AG09309 (cell line): ENCODE results near the gene PLLP.

Source experiments
- DNase-seq: peaks from one replicate; pipeline ENCODE4 v3.0.0-alpha.2; 2010; ENCODE audit warnings: low read depth
- H3K4me3 ChIP-seq: 2 replicates; pipeline ENCODE4 v1.5.1; 2011; ENCODE audit warnings: mild to moderate bottlenecking, low read depth, low read length, moderate library complexity; ENCODE audit not compliant: control insufficient read depth
- CTCF ChIP-seq: IDR thresholded peaks from 2 replicates; pipeline ENCODE4 v1.5.1; 2011; ENCODE audit warnings: mild to moderate bottlenecking, low read depth, low read length, inconsistent platforms; ENCODE audit not compliant: insufficient read depth, control insufficient read depth; ENCODE audit errors: missing control alignments

PLLP gene

GRCh38 chr16:57257455-57258070 lies 26.9 kb downstream of the PLLP start:
- no peak overlapping the region for H3K4me3 ChIP-seq
- DNase-seq, result no peak
- TF ChIP-seq CTCF, result no peak

- no peak overlapping the region for H3K4me3 ChIP-seq
- DNase-seq, result no peak
- TF ChIP-seq CTCF, result no peak
Observed at GRCh38 chr16:57256601-57257395, 27.7 kb downstream of the PLLP start.

- DNase-seq, result no peak
- H3K4me3 ChIP-seq, result no peak overlapping the region
- TF ChIP-seq CTCF, result no peak
Observed at GRCh38 chr16:57255686-57256415, 28.6 kb downstream of the PLLP start.

GRCh38 chr16:57253466-57253865 lies 31.0 kb downstream of the PLLP start:
- no peak for DNase-seq
- no peak overlapping the region for H3K4me3 ChIP-seq
- TF ChIP-seq CTCF, result no peak

GRCh38 chr16:57252148-57252721 lies 32.2 kb downstream of the PLLP start:
- no peak for TF ChIP-seq CTCF
- no peak overlapping the region for H3K4me3 ChIP-seq
- no peak for DNase-seq

- no peak for TF ChIP-seq CTCF
- no peak overlapping the region for H3K4me3 ChIP-seq
- no peak for DNase-seq
Observed at GRCh38 chr16:57251352-57251751, 33.1 kb downstream of the PLLP start.
